GM12891 (cell line): ENCODE measurements around the gene FAM167B.

Experiments used
- POLR2A ChIP-seq: IDR thresholded peaks from 2 replicates; pipeline ENCODE4 v1.6.1; 2011; ENCODE audit warnings: low read depth, low read length, control low read depth
- POLR2AphosphoS5 ChIP-seq: IDR thresholded peaks from 2 replicates; pipeline ENCODE4 v1.6.1; 2011; ENCODE audit warnings: low read depth, low read length, control low read depth
- SPI1 ChIP-seq: IDR thresholded peaks from 2 replicates; pipeline ENCODE4 v1.6.1; 2011; ENCODE audit warnings: low read depth, low read length, control low read depth

DNA sequence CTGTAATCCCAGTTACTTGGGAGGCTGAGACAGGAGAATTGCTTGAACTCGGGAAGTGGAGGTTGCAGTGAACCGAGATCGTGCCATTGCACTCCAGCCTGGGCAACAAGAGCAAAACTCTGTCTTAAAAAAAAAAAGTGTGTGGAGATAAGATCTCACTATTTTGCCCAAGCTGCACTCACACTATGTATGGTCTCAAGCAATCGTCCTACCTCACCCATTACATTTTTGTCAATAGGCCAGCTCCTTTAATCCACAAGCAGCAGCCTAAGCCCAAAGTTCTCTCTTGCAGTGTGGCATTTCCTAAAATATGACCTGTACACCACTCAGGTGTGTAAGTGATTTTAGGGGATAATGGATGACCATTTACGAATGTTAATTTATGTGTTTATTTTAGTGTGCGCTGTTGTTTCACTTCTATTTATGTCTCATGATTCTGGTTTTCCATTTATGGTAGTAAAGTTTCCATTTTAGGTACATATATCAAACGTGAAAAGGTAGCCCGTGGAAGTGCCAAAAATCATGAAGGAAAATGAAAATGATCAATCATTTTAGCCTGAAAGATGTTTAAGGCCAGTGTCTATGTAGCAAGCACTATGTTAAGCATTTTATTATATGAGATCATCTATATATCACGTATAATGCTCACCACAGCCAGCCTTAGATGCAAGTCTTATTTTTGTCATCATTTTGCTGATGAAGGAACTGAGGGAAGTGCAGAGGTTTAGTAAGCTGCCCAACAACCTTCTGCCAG lies 9.6 kb downstream of the FAM167B start:
- no peak for TF ChIP-seq POLR2A
- TF ChIP-seq POLR2AphosphoS5: no peak
- no peak for TF ChIP-seq SPI1
